Kidney glomerular epithelial cell (primary cell): ENCODE data around the gene MEX3A.
"Not testable (repeated sequence)": the region's sequence is repeated elsewhere in the genome, so short reads cannot be mapped to it uniquely, and the experiment has no call there.

ENCODE experiments used
- DNase-seq: peaks from one replicate; lab custom pipeline; 2025; lab: John Stamatoyannopoulos, UW

MEX3A gene

GRCh38 chr1:156078728-156079127 lies 3.5 kb downstream of the MEX3A start:
- DNase-seq = no peak

- no peak for DNase-seq
Measured at GRCh38 chr1:156077430-156077760, 4.9 kb downstream of the MEX3A start.

- DNase-seq = no peak
Measured at GRCh38 chr1:156076609-156077429, 5.4 kb downstream of the MEX3A start.

- no peak for DNase-seq
Measured at GRCh38 chr1:156075775-156076204, 6.5 kb downstream of the MEX3A start.

- DNase-seq = no peak
Measured at GRCh38 chr1:156075162-156075561, 7.1 kb downstream of the MEX3A start.

- no peak for DNase-seq
Measured at GRCh38 chr1:156074661-156075060, 7.6 kb downstream of the MEX3A start.

GRCh38 chr1:156073740-156074139 lies 8.5 kb downstream of the MEX3A start:
- no peak for DNase-seq

GRCh38 chr1:156073110-156073687 lies 9.1 kb downstream of the MEX3A start:
- DNase-seq = no peak

GRCh38 chr1:156072251-156072650 lies 10.0 kb downstream of the MEX3A start:
- no peak for DNase-seq

- DNase-seq = not testable (repeated sequence)
Measured at GRCh38 chr1:156071332-156071816, 10.9 kb downstream of the MEX3A start.

GRCh38 chr1:156070548-156070947 lies 11.7 kb downstream of the MEX3A start:
- DNase-seq = no peak

GRCh38 chr1:156069490-156070455 lies 12.5 kb downstream of the MEX3A start:
- no peak for DNase-seq

GRCh38 chr1:156067262-156067661 lies 15.0 kb downstream of the MEX3A start:
- no peak for DNase-seq

GRCh38 chr1:156065871-156066270 lies 16.4 kb downstream of the MEX3A start:
- no peak for DNase-seq

- DNase-seq = no peak
Measured at GRCh38 chr1:156065212-156065611, 17.1 kb downstream of the MEX3A start.

GRCh38 chr1:156064615-156065014 lies 17.6 kb downstream of the MEX3A start:
- DNase-seq = no peak

GRCh38 chr1:156063997-156064285 lies 18.3 kb downstream of the MEX3A start:
- no peak for DNase-seq

GRCh38 chr1:156062189-156062588 lies 20.1 kb downstream of the MEX3A start:
- no peak for DNase-seq

- DNase-seq = no peak
Measured at GRCh38 chr1:156060937-156061636, 21.2 kb downstream of the MEX3A start, which contains the start of gene RAB25. TSS of gene RAB25 (plus strand) at chr1:156061160. CDS start at chr1:156061401, 241 bp downstream.

GRCh38 chr1:156056326-156056849 lies 25.9 kb downstream of the MEX3A start:
- no peak for DNase-seq

GRCh38 chr1:156055281-156056048 lies 26.8 kb downstream of the MEX3A start:
- no peak for DNase-seq
